Measurements from ENCODE around the gene PTPRD.

PTPRD gene

GRCh38 chr9:9231946-9232345, 1380.9 kb downstream of the PTPRD start:
- no peak for DNase-seq

- DNase-seq, result no peak
These were observed 1383.5 kb downstream of the PTPRD start for GRCh38 chr9:9229269-9229668.

- DNase-seq, result no peak
These were observed 1389.6 kb downstream of the PTPRD start for GRCh38 chr9:9223175-9223574.

GRCh38 chr9:9222730-9223129, 1390.1 kb downstream of the PTPRD start:
- no peak for DNase-seq

- DNase-seq, result no peak
These were observed 1395.9 kb downstream of the PTPRD start for GRCh38 chr9:9216934-9217333.

- no peak for DNase-seq
These were observed 1397.8 kb downstream of the PTPRD start for GRCh38 chr9:9215050-9215449.

GRCh38 chr9:9214066-9214465, 1398.7 kb downstream of the PTPRD start:
- no peak for DNase-seq

GRCh38 chr9:9212963-9213362, 1399.8 kb downstream of the PTPRD start:
- no peak for DNase-seq

GRCh38 chr9:9202276-9202675, 1410.5 kb downstream of the PTPRD start:
- DNase-seq, result no peak

- DNase-seq, result no peak
These were observed 1426.7 kb downstream of the PTPRD start for GRCh38 chr9:9186086-9186485.

GRCh38 chr9:9182431-9182830, 1430.4 kb downstream of the PTPRD start:
- no peak for DNase-seq

GRCh38 chr9:9177081-9177480, 1435.7 kb downstream of the PTPRD start:
- DNase-seq, result no peak

- no peak for DNase-seq
These were observed 1438.4 kb downstream of the PTPRD start for GRCh38 chr9:9174358-9174757.

- no peak for DNase-seq
These were observed 1439.5 kb downstream of the PTPRD start for GRCh38 chr9:9173264-9173663.

GRCh38 chr9:9170439-9171134, 1442.2 kb downstream of the PTPRD start:
- no peak for DNase-seq

GRCh38 chr9:9142001-9142400, 1470.8 kb downstream of the PTPRD start:
- DNase-seq, result no peak

- DNase-seq, result no peak
These were observed 1479.3 kb downstream of the PTPRD start for GRCh38 chr9:9133526-9133925.

- DNase-seq, result no peak
These were observed 1488.2 kb downstream of the PTPRD start for GRCh38 chr9:9124616-9125015.

GRCh38 chr9:9122230-9122875, 1490.4 kb downstream of the PTPRD start:
- DNase-seq, result no peak

GRCh38 chr9:9117866-9118265, 1494.9 kb downstream of the PTPRD start:
- DNase-seq, result no peak

GRCh38 chr9:9112001-9112720, 1500.6 kb downstream of the PTPRD start:
- no peak for DNase-seq

GRCh38 chr9:9108641-9109040, 1504.2 kb downstream of the PTPRD start:
- DNase-seq, result no peak

- no peak for DNase-seq
These were observed 1510.5 kb downstream of the PTPRD start for GRCh38 chr9:9102295-9102694.

GRCh38 chr9:9100070-9100469, 1512.7 kb downstream of the PTPRD start:
- DNase-seq, result no peak
